GM12878 (cell line): ENCODE data around the gene ZCCHC17. TPM values are rescaled to one million over a fixed set of nuclear protein-coding genes. Genes with fewer than 3 reads are reported as not detected.

Experiments used
- ATAC-seq: fragments of 200-7000 bp; cut with Tn5 transposase; 3 replicates; pipeline ENCODE4 v1.9.1; 2020; ENCODE audit warnings: mild to moderate bottlenecking, moderate library complexity
- BruUV-seq: library from RNA; stranded (reverse); fragments of 400-500 nt; replicated peaks from 2 replicates; lab custom pipeline; 2021; lab: Mats Ljungman, UMichigan
- CTCF ChIA-PET: fragments of 300-600 bp; sonication (Branson Sonifier 250); formaldehyde crosslinking; extraction: SDS; loops from one replicate; lab custom pipeline; 2021; ENCODE audit warnings: inconsistent platforms; lab: Yijun Ruan, JAX
- POLR2A ChIA-PET: fragments of 350-600 bp; formaldehyde crosslinking; extraction: SDS; loops from one replicate; lab custom pipeline; 2021; ENCODE audit warnings: inconsistent platforms; lab: Charles Lee
- RAD21 ChIA-PET: fragments of 300-600 bp; sonication (Branson Sonifier 250); formaldehyde crosslinking; loops from one replicate; lab custom pipeline; 2023; ENCODE audit warnings: antibody characterized with exemption; ENCODE audit not compliant: unreplicated experiment; lab: Charles Lee
- SMC1A ChIA-PET: fragments of 300-600 bp; sonication (Branson Sonifier 250); formaldehyde crosslinking; loops from one replicate; lab custom pipeline; 2023; ENCODE audit not compliant: unreplicated experiment, uncharacterized antibody; lab: Charles Lee
- DNase-seq: peaks from one replicate; pipeline ENCODE4 v3.0.0-alpha.2; 2011; ENCODE audit warnings: low read depth, low spot score
- FAIRE-seq: peaks from 3 replicates; lab custom pipeline; 2011; peaks lifted over from hg19 to GRCh38; lab: Jason Lieb, UNC
- H2AFZ ChIP-seq: 2 replicates; pipeline ENCODE4 v1.6.0; 2011; ENCODE audit warnings: low read depth, low read length, control low read depth; ENCODE audit not compliant: control insufficient read depth
- H3K27ac ChIP-seq: 2 replicates; pipeline ENCODE4 v1.5.1; 2011; ENCODE audit warnings: control low read depth; ENCODE audit not compliant: control insufficient read depth, insufficient read depth
- H3K27me3 ChIP-seq, 2 experiments: replicated peaks in 1 of 2; 2 replicates each; pipeline versions ENCODE4 v1.6.0 to v1.6.1; 2011; ENCODE audit warnings: low read length in 1 of 2; ENCODE audit not compliant: control insufficient read depth in 2 of 2, insufficient read depth in 2 of 2
- H3K36me3 ChIP-seq, 2 experiments: 2 replicates each; pipeline ENCODE4 v1.5.1; 2011; ENCODE audit warnings: low read length in 1 of 2; ENCODE audit not compliant: control insufficient read depth in 2 of 2, insufficient read depth in 2 of 2
- H3K4me1 ChIP-seq: 2 replicates; pipeline ENCODE4 v1.6.1; 2011; ENCODE audit warnings: mild to moderate bottlenecking, low read length, moderate library complexity, mixed read lengths; ENCODE audit not compliant: control insufficient read depth, insufficient read depth
- H3K4me2 ChIP-seq: 2 replicates; pipeline ENCODE4 v1.6.0; 2011; ENCODE audit warnings: control low read depth; ENCODE audit not compliant: control insufficient read depth, insufficient read depth
- H3K4me3 ChIP-seq: fragments of 200-600 bp; sonication (generic); 2 replicates; pipeline ENCODE4 v1.5.1; 2016
- H3K79me2 ChIP-seq: 2 replicates; pipeline ENCODE4 v1.6.0; 2011; ENCODE audit warnings: low read length; ENCODE audit not compliant: control insufficient read depth, insufficient read depth
- H3K9ac ChIP-seq: 2 replicates; pipeline ENCODE4 v1.8.0; 2011; ENCODE audit warnings: low read length, control low read depth, mixed read lengths; ENCODE audit not compliant: control insufficient read depth, insufficient read depth
- H3K9me3 ChIP-seq: replicated peaks from 3 replicates; pipeline ENCODE4 v1.5.1; 2011; ENCODE audit warnings: mild to moderate bottlenecking, low read length; ENCODE audit not compliant: control insufficient read depth, insufficient read depth
- H4K20me1 ChIP-seq: 2 replicates; pipeline ENCODE4 v1.6.0; 2011; ENCODE audit not compliant: control insufficient read depth, insufficient read depth
- BACH1 ChIP-seq: fragments of 450-650 bp; IDR thresholded peaks from 2 replicates; pipeline ENCODE4 v1.6.1; 2017; ENCODE audit warnings: mild to moderate bottlenecking, borderline replicate concordance
- CREB1 ChIP-seq: IDR thresholded peaks from 2 replicates; pipeline ENCODE4 v1.6.1; 2012; ENCODE audit warnings: low read depth, mild to moderate bottlenecking, inconsistent platforms
- E4F1 ChIP-seq: fragments of 450-650 bp; IDR thresholded peaks from 2 replicates; pipeline ENCODE4 v1.6.1; 2018; ENCODE audit warnings: borderline replicate concordance, mild to moderate bottlenecking; ENCODE audit not compliant: partially characterized antibody
- POLR2AphosphoS5 ChIP-seq: IDR thresholded peaks from 2 replicates; pipeline ENCODE4 v1.6.1; 2011; ENCODE audit warnings: mild to moderate bottlenecking, low read length, inconsistent platforms
- RELB ChIP-seq: fragments of 450-650 bp; IDR thresholded peaks from 2 replicates; pipeline ENCODE4 v1.6.1; 2017; ENCODE audit warnings: low read depth, mild to moderate bottlenecking, moderate library complexity
- REST ChIP-seq: IDR thresholded peaks from 2 replicates; pipeline ENCODE4 v1.6.1; 2012; ENCODE audit warnings: mild to moderate bottlenecking, low read depth, low read length
- SIX5 ChIP-seq: IDR thresholded peaks from 2 replicates; pipeline ENCODE4 v1.6.1; 2011; ENCODE audit warnings: mild to moderate bottlenecking, low read depth, low read length, moderate library complexity; ENCODE audit not compliant: severe bottlenecking
- YY1 ChIP-seq: IDR thresholded peaks from 2 replicates; pipeline ENCODE4 v1.6.1; 2011; ENCODE audit warnings: low read depth, mild to moderate bottlenecking, low read length
- ZBTB4 ChIP-seq: fragments of 450-650 bp; formaldehyde crosslinking; IDR thresholded peaks from 2 replicates; pipeline ENCODE4 v1.4.0; 2022; ENCODE audit warnings: mild to moderate bottlenecking, moderate library complexity
- WGBS: methylation state at CpG from one replicate; pipeline ENCODE4 v1.1.6; 2016; ENCODE audit warnings: low lambda C conversion rate; ENCODE audit not compliant: insufficient replicate concordance, insufficient coverage; ENCODE audit errors: missing lambda C conversion rate; 5-methylcytosine and 5-hydroxymethylcytosine counted together
- in situ Hi-C: fragments of 300-500 bp; cut with MboI; formaldehyde crosslinking; loops from 9 replicates; pipeline ENCODE4 v1.14.3; 2018; ENCODE audit warnings: mixed read lengths
- intact Hi-C: fragments of 100-400 bp; cut with micrococcal nuclease; formaldehyde crosslinking; loops from one replicate; pipeline ENCODE4 v1.14.2; 2022; ENCODE audit not compliant: unreplicated experiment
- polyA plus RNA-seq, 11 experiments: library from polyadenylated mRNA; depleted of rRNA in 4 of 11; unstranded in 6 of 11; stranded (reverse) in 5 of 11; fragments of >200 nt; fragmentation: Nextera tagmentation in 4 of 11; fragmentation: Illumina TruSeq in 1 of 11; extraction: Ambion mirVana in 4 of 11; extraction: Trizol in 1 of 11; gene quantifications; 1 replicate in 1 of 11; 2 replicates in 10 of 11; pipeline versions ENCODE4 v1.2.1 to v1.2.3, GENCODE V29; 2011 to 2016; ENCODE audit warnings: inconsistent platforms in 2 of 11, missing spikeins in 2 of 11, low read depth in 1 of 11
- total RNA-seq, 4 experiments: library from RNA; depleted of rRNA in 3 of 4; stranded (reverse); fragments of >200 nt in 3 of 4; fragmentation: Illumina TruSeq in 1 of 4; extraction: Trizol in 1 of 4; gene quantifications; 2 replicates each; pipeline versions ENCODE4 v1.2.1 to v1.2.3, GENCODE V29; 2013 to 2021

Gene ZCCHC17
- total and polyA plus RNA-seq, 10 of the 15 experiments (the other 5 are each of a cell fraction or from before 2014, with no cell fraction given), result 22.3 to 86.3 (median 47.0) TPM

- no peak for ATAC-seq
- in situ Hi-C loops (no loop called here), intact Hi-C loops (no loop called here)
- no peak overlapping the region for H3K27ac ChIP-seq
- H4K20me1 ChIP-seq, result no peaks in the 10 kb centered on the region
- no peak for DNase-seq
- H3K79me2 ChIP-seq, result no peaks in the 10 kb centered on the region
- ChIA-PET POLR2A (no interaction called here), RAD21 (no interaction called here), SMC1A (interaction anchor here (1.9 kb wide), 1 partner anchor 18 kb away, joined by 6 read pairs; no protein-coding TSS in a partner anchor), CTCF (interaction anchor here (2.7 kb wide), 1 partner anchor 18 kb away, joined by 10 read pairs; no protein-coding TSS in a partner anchor)
- no peaks in the 10 kb centered on the region for H3K36me3 ChIP-seq
- no peaks in the 10 kb centered on the region for H3K4me1 ChIP-seq
- no peak overlapping the region for H3K4me2 ChIP-seq
- FAIRE-seq, result no peak
- no peak overlapping the region for H3K4me3 ChIP-seq
- H3K27me3 ChIP-seq, result no peaks in the 10 kb centered on the region
- H3K9ac ChIP-seq, result no peak overlapping the region
- H3K9me3 ChIP-seq, result no peaks in the 10 kb centered on the region
- BruUV-seq, result no TSS peak
- H2AFZ ChIP-seq, result no peak overlapping the region
- 39% methylated on average over 8 of the region's 8 CpGs for WGBS
- TF ChIP-seq E4F1, result no peak
- no peak for TF ChIP-seq POLR2AphosphoS5
- no peak for TF ChIP-seq BACH1
- no peak for TF ChIP-seq RELB
- TF ChIP-seq REST, result no peak
- TF ChIP-seq SIX5, result no peak
- TF ChIP-seq YY1, result no peak
- no peak for TF ChIP-seq CREB1
- TF ChIP-seq ZBTB4, result no peak
Observed at GRCh38 chr1:31376375-31377134, 79.7 kb downstream of the ZCCHC17 start.
